H1 (cell line): Measurements from ENCODE around the gene RDH14. TPM values are rescaled to one million over a fixed set of nuclear protein-coding genes. Genes with fewer than 3 reads are reported as not detected.
A peak's percentile ranks its signal among the peaks of the same experiment; 100 is the strongest.

ENCODE experiments used
- MAFK ChIP-seq: IDR thresholded peaks from 2 replicates; pipeline ENCODE4 v1.6.1; 2012; ENCODE audit warnings: low read depth, mild to moderate bottlenecking, improper control_type of control experiment, low read length
- polyA plus RNA-seq, 7 experiments: library from polyadenylated mRNA; depleted of rRNA in 3 of 7; stranded (reverse) in 5 of 7; unstranded in 2 of 7; fragments of >200 nt in 5 of 7; fragments of 200-250 nt in 2 of 7; gene quantifications; 1 replicate in 5 of 7; 2 replicates in 1 of 7; 4 replicates in 1 of 7; pipeline versions ENCODE4 v1.2.1 to v1.2.3, GENCODE V29; 2011 to 2013; ENCODE audit warnings: missing spikeins in 2 of 7, mixed read lengths in 2 of 7
- total RNA-seq: library from RNA; stranded (reverse); fragmentation: NEBNext Ultra II Directional; extraction: Animal tissue kit (Norgen Biotek cat#: 25700); gene quantifications from 2 replicates; pipeline ENCODE4 v1.2.1, GENCODE V29; 2021

The RDH14 gene
- total and polyA plus RNA-seq, 2 of the 8 experiments (the other 6 are each of a cell fraction or from before 2014, with no cell fraction given) = 14.7 to 23.6 TPM

- peak; percentile 39; the same call in 1 of the 2 replicates for TF ChIP-seq MAFK
Observed at GRCh38 chr2:18520451-18521425, 39.7 kb downstream of the RDH14 start (continued).
